ENCODE measurements around the gene IFRD1.

- TF ChIP-seq, protein P1, sequence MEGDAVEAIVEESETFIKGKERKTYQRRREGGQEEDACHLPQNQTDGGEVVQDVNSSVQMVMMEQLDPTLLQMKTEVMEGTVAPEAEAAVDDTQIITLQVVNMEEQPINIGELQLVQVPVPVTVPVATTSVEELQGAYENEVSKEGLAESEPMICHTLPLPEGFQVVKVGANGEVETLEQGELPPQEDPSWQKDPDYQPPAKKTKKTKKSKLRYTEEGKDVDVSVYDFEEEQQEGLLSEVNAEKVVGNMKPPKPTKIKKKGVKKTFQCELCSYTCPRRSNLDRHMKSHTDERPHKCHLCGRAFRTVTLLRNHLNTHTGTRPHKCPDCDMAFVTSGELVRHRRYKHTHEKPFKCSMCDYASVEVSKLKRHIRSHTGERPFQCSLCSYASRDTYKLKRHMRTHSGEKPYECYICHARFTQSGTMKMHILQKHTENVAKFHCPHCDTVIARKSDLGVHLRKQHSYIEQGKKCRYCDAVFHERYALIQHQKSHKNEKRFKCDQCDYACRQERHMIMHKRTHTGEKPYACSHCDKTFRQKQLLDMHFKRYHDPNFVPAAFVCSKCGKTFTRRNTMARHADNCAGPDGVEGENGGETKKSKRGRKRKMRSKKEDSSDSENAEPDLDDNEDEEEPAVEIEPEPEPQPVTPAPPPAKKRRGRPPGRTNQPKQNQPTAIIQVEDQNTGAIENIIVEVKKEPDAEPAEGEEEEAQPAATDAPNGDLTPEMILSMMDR (conservative IDR thresholded peaks at IDR 0.05; ENCODE audit: low read length) = no peak
- TF ChIP-seq EZH2phosphoT487 (IDR thresholded peaks at IDR 0.05; ENCODE audit: borderline replicate concordance) = no peak
These were observed at the start of gene IFRD1 for GRCh38 chr7:112449902-112450806.

Data from Loucy (cell line).